ENCODE data around the gene ZNF562. TPM values are rescaled to one million over a fixed set of nuclear protein-coding genes. Genes with fewer than 3 reads are reported as not detected.

Gene ZNF562
- total and polyA plus RNA-seq, 2 of the 4 experiments (the other 2 are of a cell fraction), result 5.2 to 43.7 TPM

GRCh38 chr19:9724157-9724556, 49.3 kb upstream of the ZNF562 start (continued):
- TF ChIP-seq MAZ (IDR thresholded peaks at IDR 0.05; ENCODE audit: borderline replicate concordance, low read depth, low read length) (no peak), POLR2A (IDR thresholded peaks at IDR 0.05; ENCODE audit: low read depth, low read length) (no peak), RAD21 (IDR thresholded peaks at IDR 0.05; ENCODE audit: low read length) (no peak), MXI1 (IDR thresholded peaks at IDR 0.05; ENCODE audit: borderline replicate concordance, low read depth, low read length) (no peak), RFX5 (IDR thresholded peaks at IDR 0.05; ENCODE audit: low read depth, low read length) (no peak)

GRCh38 chr19:9721861-9722260, 47.0 kb upstream of the ZNF562 start:
- BruUV-seq (replicated peaks), result no TSS peak
- CTCF ChIA-PET, result interaction anchor here (0.5 to 1.0 kb wide), 2 partner anchors 12 to 31 kb away, joined by 3 to 4 read pairs; no protein-coding TSS in a partner anchor
- no peak for ATAC-seq (ENCODE audit: low read depth)
- intact Hi-C loops (cut with micrococcal nuclease) (no loop called here), dilution Hi-C loops (cut with HindIII; ENCODE audit: low sequenced_read_pairs, unreplicated experiment) (no loop called here), in situ Hi-C loops (cut with MboI; ENCODE audit: low sequenced_read_pairs) (no loop called here)
- no peaks in the 10 kb centered on the region for H4K20me1 ChIP-seq (ENCODE audit: insufficient read depth, low read length)
- DNase-seq, result no peak
- H4K5ac ChIP-seq (ENCODE audit: low read depth, low read length), result no peak overlapping the region
- H3K9me3 ChIP-seq (ENCODE audit: control insufficient read depth, insufficient read depth, low read length), result peaks cover 1% of the 10 kb centered on the region; the same call in 1 of the 2 replicates
- no peak overlapping the region for H2BK120ac ChIP-seq (ENCODE audit: low read depth, low read length)
- no peak overlapping the region for H2BK15ac ChIP-seq (ENCODE audit: low read depth, low read length)
- no peak overlapping the region for H2AFZ ChIP-seq (replicated peaks; ENCODE audit: low read length, poor library complexity)
- no peak overlapping the region for H3K4ac ChIP-seq (ENCODE audit: low read depth, low read length)
- no peaks in the 10 kb centered on the region for H3K79me1 ChIP-seq (ENCODE audit: low read depth in 1 of 2, low read length in 2 of 2)
- no peak overlapping the region for H3K27ac ChIP-seq (ENCODE audit: insufficient read depth, low read length)
- POLR2A ChIA-PET (ENCODE audit: unreplicated experiment), result no interaction called here
- no peaks in the 10 kb centered on the region for H3K9me1 ChIP-seq (ENCODE audit: insufficient read depth, low read length)
- no peak overlapping the region for H3K9ac ChIP-seq (ENCODE audit: low read depth, low read length)
- H3K4me2 ChIP-seq (ENCODE audit: low read depth, low read length), result no peak overlapping the region
- no peak overlapping the region for H3K56ac ChIP-seq (ENCODE audit: extremely low read depth, insufficient read depth, low read length)
- no peak overlapping the region for H4K91ac ChIP-seq (ENCODE audit: insufficient read depth, low read depth, low read length)
- H3K27me3 ChIP-seq (ENCODE audit: control insufficient read depth, insufficient read depth, low read length), result no peaks in the 10 kb centered on the region
- no peak overlapping the region for H4K8ac ChIP-seq (ENCODE audit: low read depth in 2 of 2, low read length in 2 of 2)
- H2BK20ac ChIP-seq (ENCODE audit: low read depth, low read length), result no peak overlapping the region
- no peaks in the 10 kb centered on the region for H3K4me1 ChIP-seq (ENCODE audit: control insufficient read depth, insufficient read depth, low read length)
- H3K23ac ChIP-seq (ENCODE audit: low read depth, low read length), result no peak overlapping the region
- H3K14ac ChIP-seq (replicated peaks; ENCODE audit: low read depth, low read length), result no peak overlapping the region
- no peak overlapping the region for H2AK9ac ChIP-seq (replicated peaks; ENCODE audit: low read depth, low read length, poor library complexity)
- no peak overlapping the region for H3K18ac ChIP-seq (ENCODE audit: low read depth, low read length)
- H2BK5ac ChIP-seq (ENCODE audit: low read depth, low read length, poor library complexity, severe bottlenecking), result no peak overlapping the region
- no peaks in the 10 kb centered on the region for H3K36me3 ChIP-seq (ENCODE audit: control insufficient read depth, insufficient read depth, low read length)
- no CpG with 5 or more reads among the region's 6 CpGs for WGBS, 2 experiments (ENCODE audit: extremely low coverage in 2 of 2, insufficient read length in 1 of 2)
- no peak overlapping the region for H2AK5ac ChIP-seq (ENCODE audit: low read depth, low read length)
- H3K4me3 ChIP-seq (ENCODE audit: insufficient read depth, low read depth, low read length), result no peak overlapping the region
- TF ChIP-seq FOS (IDR thresholded peaks at IDR 0.05; ENCODE audit: low read depth, low read length) (no peak), MAFK (IDR thresholded peaks at IDR 0.05; ENCODE audit: low read depth, low read length) (no peak), BHLHE40 (IDR thresholded peaks at IDR 0.05; ENCODE audit: low read depth, low read length) (no peak), SMC3 (IDR thresholded peaks at IDR 0.05; ENCODE audit: low read depth, low read length) (no peak), CTCF (conservative IDR thresholded peaks at IDR 0.05; ENCODE audit: low read depth, low read length) (no peak), CHD1 (IDR thresholded peaks at IDR 0.05; ENCODE audit: low read depth, low read length) (no peak), POLR2A (IDR thresholded peaks at IDR 0.05; ENCODE audit: low read depth, low read length) (no peak), MAZ (IDR thresholded peaks at IDR 0.05; ENCODE audit: borderline replicate concordance, low read depth, low read length) (no peak), NFE2L2 (IDR thresholded peaks at IDR 0.05; ENCODE audit: low read depth, low read length) (no peak), RAD21 (IDR thresholded peaks at IDR 0.05; ENCODE audit: low read length) (no peak), CEBPB (IDR thresholded peaks at IDR 0.05; ENCODE audit: low read depth, low read length) (no peak), ELK1 (IDR thresholded peaks at IDR 0.05; ENCODE audit: borderline replicate concordance, low read depth, low read length) (no peak), RCOR1 (IDR thresholded peaks at IDR 0.05; ENCODE audit: insufficient replicate concordance, low read length) (no peak)
